ENCODE data around the gene ANKRD40.
"Not testable (repeated sequence)": the region's sequence is repeated elsewhere in the genome, so short reads cannot be mapped to it uniquely, and the experiment has no call there.

The ANKRD40 gene

GRCh38 chr17:50686494-50687199, 21.1 kb downstream of the ANKRD40 start:
- DNase-seq, result peak in 6 of 51 donors; percentile 5 to 57 (median 14)

GRCh38 chr17:50685691-50686493, 21.8 kb downstream of the ANKRD40 start:
- no peak for DNase-seq

- DNase-seq, result no peak
Observed at GRCh38 chr17:50685334-50685665, 22.4 kb downstream of the ANKRD40 start.

GRCh38 chr17:50684612-50685333, 22.9 kb downstream of the ANKRD40 start:
- no peak for DNase-seq

- DNase-seq, result no peak
Observed at GRCh38 chr17:50684288-50684611, 23.5 kb downstream of the ANKRD40 start.

GRCh38 chr17:50683434-50684287, 24.1 kb downstream of the ANKRD40 start:
- no peak for DNase-seq

- DNase-seq, result no peak
Observed at GRCh38 chr17:50682938-50683337, 24.8 kb downstream of the ANKRD40 start.

- no peak for DNase-seq
Observed at GRCh38 chr17:50682441-50682840, 25.3 kb downstream of the ANKRD40 start.

GRCh38 chr17:50681263-50682200, 26.2 kb downstream of the ANKRD40 start:
- DNase-seq, result peak in 22 of 51 donors; percentile 4 to 55 (median 18)

- DNase-seq, result not testable (repeated sequence)
Observed at GRCh38 chr17:50680543-50681262, 27.0 kb downstream of the ANKRD40 start.

GRCh38 chr17:50680126-50680525, 27.6 kb downstream of the ANKRD40 start:
- no peak for DNase-seq

GRCh38 chr17:50679008-50679544, 28.6 kb downstream of the ANKRD40 start:
- no peak for DNase-seq

GRCh38 chr17:50677851-50678375, 29.8 kb downstream of the ANKRD40 start:
- DNase-seq, result no peak

GRCh38 chr17:50676065-50676975, 31.4 kb downstream of the ANKRD40 start:
- DNase-seq, result no peak

- no peak for DNase-seq
Observed at GRCh38 chr17:50675627-50676026, 32.1 kb downstream of the ANKRD40 start.

GRCh38 chr17:50675190-50675589, 32.5 kb downstream of the ANKRD40 start:
- no peak for DNase-seq

GRCh38 chr17:50672831-50673551, 34.7 kb downstream of the ANKRD40 start:
- no peak for DNase-seq

Data from hypothalamus (tissue), 51 donors.